GM18505 (cell line): Measurements from ENCODE around the gene ASIC1.

Experiments
- ATAC-seq: cut with Tn5 transposase; IDR thresholded peaks from one replicate; pipeline ENCODE4 v1.9.1; 2021; ENCODE audit not compliant: unreplicated experiment
- POLR2A ChIP-seq: IDR thresholded peaks from 4 replicates; pipeline ENCODE4 v1.6.1; 2011; ENCODE audit warnings: borderline replicate concordance; ENCODE audit not compliant: insufficient read depth, insufficient read length; ENCODE audit errors: extremely low read depth

ASIC1 gene

GRCh38 chr12:50087995-50088394, 30.6 kb downstream of the ASIC1 start:
- TF ChIP-seq POLR2A, result no peak
- ATAC-seq, result no peak

- no peak for ATAC-seq
- no peak for TF ChIP-seq POLR2A
These were observed 31.4 kb downstream of the ASIC1 start for GRCh38 chr12:50088577-50089335.

DNA sequence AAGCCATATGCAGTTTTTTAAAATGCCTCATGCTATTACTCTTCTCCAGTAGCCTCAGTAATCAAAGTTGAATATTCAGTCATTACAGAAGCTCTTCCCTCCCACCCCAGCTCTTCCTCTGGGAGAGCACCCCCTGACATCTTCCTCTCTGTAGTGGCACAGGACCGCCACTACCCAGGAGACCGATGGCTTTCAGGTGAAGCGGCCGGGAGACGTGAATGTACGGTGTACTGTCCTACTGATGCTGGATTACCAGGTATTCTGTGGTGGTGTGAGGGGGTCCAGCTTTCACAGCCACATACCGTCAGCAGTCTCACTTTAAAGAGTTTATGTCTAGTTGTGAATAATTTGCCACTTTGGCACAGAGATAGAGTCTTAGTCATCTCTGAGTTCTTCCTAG, 32.3 kb downstream of the ASIC1 start:
- no peak for TF ChIP-seq POLR2A
- no peak for ATAC-seq

- ATAC-seq, result no peak
- TF ChIP-seq POLR2A, result no peak
These were observed 33.0 kb downstream of the ASIC1 start for GRCh38 chr12:50090391-50090790.

GRCh38 chr12:50097952-50098351, 40.6 kb downstream of the ASIC1 start:
- no peak for TF ChIP-seq POLR2A
- no peak for ATAC-seq

DNA sequence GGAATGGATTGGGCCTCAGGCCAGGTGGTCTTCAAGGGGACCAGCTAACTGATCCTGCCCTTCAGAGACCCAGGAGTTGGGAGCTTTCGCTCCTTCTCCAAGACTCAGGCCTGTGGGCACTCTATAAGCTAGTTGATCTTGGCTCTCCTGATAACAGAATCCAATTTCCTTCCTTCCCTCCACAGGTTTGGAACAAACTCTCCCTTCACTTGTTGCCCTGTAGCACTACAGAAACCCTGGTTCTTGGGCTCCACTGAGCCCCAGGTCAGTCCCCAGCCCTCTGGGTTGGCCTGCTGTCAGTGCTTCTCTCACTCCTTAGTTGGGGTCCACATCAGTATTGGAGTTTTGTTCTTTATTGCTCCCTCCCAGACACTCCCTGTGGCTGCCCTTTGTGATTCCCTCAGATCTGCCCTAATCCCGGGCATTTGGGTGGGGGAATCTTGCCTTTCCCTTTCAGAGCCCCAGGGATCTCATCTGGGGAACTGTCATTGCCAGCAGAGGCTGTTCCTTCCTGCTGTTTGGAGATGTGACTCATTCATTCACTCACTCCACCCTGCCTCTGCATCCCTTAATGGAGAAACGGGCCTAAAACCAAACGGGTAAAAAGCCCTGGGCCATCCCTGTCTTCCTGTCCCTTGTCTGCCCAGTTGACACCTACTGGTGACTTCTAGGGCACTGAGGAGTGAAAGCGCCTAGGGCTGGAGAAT, 42.1 kb downstream of the ASIC1 start:
- no peak for TF ChIP-seq POLR2A
- ATAC-seq, result no peak

DNA sequence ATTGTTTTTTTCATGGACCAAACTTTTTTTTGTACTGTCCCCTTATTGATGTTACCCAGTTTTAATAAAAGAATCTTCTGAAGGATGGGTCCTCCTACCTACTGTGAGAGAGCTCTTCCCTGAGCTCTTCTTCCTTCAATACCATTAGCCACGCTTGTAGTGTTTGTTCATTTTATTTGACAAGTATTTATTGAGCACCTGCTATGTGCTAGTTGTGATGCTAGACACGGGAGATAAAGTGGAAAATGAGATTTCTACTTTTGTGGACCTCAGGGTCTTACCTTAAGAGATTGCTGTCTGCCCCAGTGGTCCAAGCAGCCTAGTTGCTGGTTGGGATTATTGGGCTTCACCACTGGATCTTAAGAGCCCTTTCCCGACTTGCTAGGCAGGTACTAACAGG, 43.2 kb downstream of the ASIC1 start:
- no peak for ATAC-seq
- TF ChIP-seq POLR2A, result no peak

- no peak for ATAC-seq
These were observed 44.3 kb downstream of the ASIC1 start for GRCh38 chr12:50101663-50102062.

DNA sequence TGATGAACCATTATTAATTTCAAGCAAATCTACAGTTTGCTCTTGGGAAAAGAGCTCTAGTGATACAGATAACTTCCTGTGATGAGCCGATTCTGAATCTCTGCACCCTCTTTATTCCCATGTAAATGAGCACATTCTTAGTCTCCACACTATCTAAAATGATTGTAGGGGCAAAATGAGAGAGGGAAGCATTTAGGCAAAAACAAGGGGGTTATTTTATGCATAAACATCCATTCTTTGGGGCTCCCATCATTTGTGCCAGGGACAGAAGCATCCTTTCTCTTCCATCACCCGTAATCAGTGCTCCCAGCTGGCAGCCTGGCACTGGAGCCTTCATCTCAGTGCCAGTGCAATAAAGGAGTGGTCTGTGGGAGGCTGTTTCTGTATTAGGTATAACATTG, 44.7 kb downstream of the ASIC1 start:
- ATAC-seq, result no peak
- no peak for TF ChIP-seq POLR2A

More at GRCh38 chr12:50101663-50102062, 44.3 kb downstream of the ASIC1 start:
- TF ChIP-seq POLR2A, result no peak

DNA sequence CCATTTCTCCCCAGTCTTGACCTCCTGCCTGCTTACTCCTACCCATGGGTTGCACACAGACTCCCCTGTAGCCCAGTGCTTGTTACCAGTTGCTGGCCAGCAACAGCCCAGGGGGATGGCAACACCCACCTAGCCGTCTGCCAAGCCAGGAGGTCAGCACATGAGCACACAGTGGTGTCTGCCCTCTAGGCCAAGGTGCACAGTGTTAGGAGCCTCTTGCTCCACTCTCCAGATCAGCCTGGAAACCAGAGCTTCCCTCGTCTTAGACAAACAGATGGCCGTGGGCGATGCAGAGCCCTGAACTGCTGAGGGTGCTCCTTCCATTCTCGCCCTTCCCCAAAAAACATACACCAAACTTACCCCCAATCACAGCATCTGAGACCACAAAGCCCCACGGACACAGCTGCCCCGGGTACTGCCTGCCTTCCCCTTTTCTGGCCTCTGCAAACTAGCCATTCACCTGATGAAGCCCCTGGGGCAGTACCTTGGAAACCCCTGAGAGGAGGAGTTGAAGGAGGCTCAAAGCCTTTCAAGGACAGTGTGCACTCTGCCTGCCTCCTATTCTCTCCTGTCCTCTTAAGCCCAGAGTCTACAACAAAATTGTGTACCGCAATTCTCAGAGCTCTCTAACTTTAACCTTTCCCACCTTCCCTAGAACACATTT, 45.4 kb downstream of the ASIC1 start:
- TF ChIP-seq POLR2A, result no peak
- ATAC-seq, result no peak

DNA sequence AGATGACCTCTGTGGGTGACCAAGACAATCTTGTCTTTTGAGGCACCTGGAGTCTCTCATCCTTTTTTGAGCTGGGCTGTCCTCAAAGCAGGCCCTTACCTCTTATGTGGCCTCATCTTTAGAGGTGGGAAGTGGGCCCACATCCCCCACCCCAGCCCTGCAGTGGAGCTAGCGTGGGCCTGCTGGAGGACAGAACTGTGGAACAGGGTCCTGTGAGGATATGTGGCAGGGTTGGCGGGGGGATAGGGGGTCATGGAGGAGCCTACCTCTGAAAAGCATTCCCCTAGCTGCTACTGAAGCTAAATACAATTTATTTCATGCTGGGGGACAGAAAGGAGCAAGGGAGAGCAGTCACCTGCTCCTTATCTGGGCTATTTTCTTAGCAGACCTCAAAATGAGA, 46.0 kb downstream of the ASIC1 start:
- no peak for TF ChIP-seq POLR2A
- no peak for ATAC-seq

DNA sequence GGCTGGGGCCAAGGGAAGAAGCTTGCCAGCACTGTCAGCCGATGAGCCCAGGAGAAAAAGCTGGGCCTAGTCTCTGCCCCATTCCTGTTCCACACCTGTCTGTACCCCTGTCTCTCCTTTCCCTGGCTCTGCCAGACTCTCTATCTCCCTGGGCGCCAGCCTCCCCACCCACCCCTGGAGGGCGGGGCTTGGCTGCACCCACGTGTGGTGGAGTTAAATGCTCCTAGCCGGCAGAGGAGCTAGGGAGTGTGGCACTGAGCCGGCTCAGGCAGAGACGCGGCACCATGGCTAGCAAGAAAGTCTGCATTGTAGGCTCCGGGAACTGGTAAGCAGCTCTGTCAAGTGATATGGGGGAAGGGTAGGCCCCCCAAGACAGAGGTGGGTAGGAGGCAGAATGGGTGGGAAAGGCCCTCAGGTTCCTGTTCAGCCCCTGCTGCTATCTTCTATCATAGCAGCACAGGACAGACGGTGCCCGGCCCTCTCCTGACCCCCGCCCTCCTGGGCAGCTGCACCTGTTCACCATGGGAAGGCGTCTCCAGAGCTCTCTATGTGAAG, 46.4 kb downstream of the ASIC1 start, which contains the start of gene GPD1:
Gene GPD1 (plus strand): TSS at position 242 of the 555 bp plus-strand sequence. CDS start 43 bp downstream, at position 285.
- no peak for ATAC-seq
- no peak for TF ChIP-seq POLR2A

DNA sequence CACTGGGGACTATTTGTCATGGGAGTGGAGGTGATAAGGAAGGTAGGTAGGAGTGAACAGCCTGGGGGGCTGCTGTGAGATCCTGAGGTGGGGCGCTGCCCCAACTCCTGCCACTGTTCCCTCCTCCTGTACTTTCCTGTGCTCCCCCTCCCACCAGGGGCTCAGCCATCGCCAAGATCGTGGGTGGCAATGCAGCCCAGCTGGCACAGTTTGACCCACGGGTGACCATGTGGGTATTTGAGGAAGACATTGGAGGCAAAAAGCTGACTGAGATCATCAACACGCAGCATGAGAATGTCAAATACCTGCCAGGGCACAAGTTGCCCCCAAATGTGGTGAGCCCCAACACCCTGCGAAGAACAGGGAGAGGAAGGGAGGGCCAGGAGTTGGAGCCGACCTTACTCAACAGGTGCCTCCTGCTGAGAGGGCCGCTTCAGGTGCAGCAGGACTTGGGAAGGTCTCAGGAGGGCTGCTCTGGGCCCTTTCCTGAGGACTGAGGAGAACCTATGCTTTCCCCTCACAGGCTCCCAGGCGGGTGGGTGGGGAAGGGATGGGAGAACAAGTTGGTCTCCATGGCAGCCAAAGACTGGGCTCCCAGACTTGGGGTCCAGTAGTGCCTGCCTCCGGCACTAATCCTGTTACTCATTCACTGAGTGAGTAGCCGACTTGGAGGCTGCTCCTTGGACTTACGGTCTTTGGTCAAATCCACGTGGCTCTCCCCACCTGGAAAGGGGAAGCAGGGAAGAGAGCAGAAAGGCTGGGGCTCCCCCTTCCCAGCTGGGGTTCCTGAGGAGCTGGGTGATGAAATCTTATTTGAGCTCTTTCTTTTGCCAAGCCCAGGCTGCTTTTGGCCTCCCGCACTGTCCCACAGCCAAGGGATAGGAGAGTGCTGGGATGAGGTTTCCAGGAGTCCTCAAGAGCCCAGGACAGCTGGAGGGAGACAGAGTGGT, 47.3 kb downstream of the ASIC1 start:
- TF ChIP-seq POLR2A, result no peak
- no peak for ATAC-seq

- no peak for ATAC-seq
- TF ChIP-seq POLR2A, result no peak
These were observed 48.6 kb downstream of the ASIC1 start for GRCh38 chr12:50105913-50106450.
